Astrocyte of the cerebellum (primary cell): ENCODE measurements around the gene SLC17A5.
"Not testable (repeated sequence)": the region's sequence is repeated elsewhere in the genome, so short reads cannot be mapped to it uniquely, and the experiment has no call there.

ENCODE experiments used
- DNase-seq: peaks from one replicate; pipeline ENCODE4 v3.0.0-alpha.2; 2011; ENCODE audit warnings: low read depth
- H3K4me3 ChIP-seq: 2 replicates; pipeline ENCODE4 v1.5.1; 2011; ENCODE audit warnings: mild to moderate bottlenecking, low read depth, low read length, moderate library complexity
- CTCF ChIP-seq: IDR thresholded peaks from 2 replicates; pipeline ENCODE4 v1.5.1; 2012; ENCODE audit warnings: low read length, low read depth, moderate library complexity, mild to moderate bottlenecking; ENCODE audit errors: missing control alignments
- in situ Hi-C: cut with HindIII; loops from 2 replicates; pipeline ENCODE4 v1.10.0; 2017; ENCODE audit warnings: low sequenced_read_pairs

The SLC17A5 gene

GRCh38 chr6:73680289-73680918, 26.6 kb upstream of the SLC17A5 start:
- TF ChIP-seq CTCF, result no peak
- no peak overlapping the region for H3K4me3 ChIP-seq
- in situ Hi-C loops, result no loop called here
- DNase-seq, result no peak

- H3K4me3 ChIP-seq, in situ Hi-C loops, DNase-seq: not testable (repeated sequence)
Observed at GRCh38 chr6:73679846-73680245, 26.1 kb upstream of the SLC17A5 start.

- in situ Hi-C loops, result no loop called here
- no peak for DNase-seq
- no peak for TF ChIP-seq CTCF
- H3K4me3 ChIP-seq, result no peak overlapping the region
Observed at GRCh38 chr6:73679009-73679408, 25.2 kb upstream of the SLC17A5 start.

GRCh38 chr6:73675466-73676098, 21.8 kb upstream of the SLC17A5 start:
- H3K4me3 ChIP-seq, result no peak overlapping the region
- in situ Hi-C loops, result no loop called here
- TF ChIP-seq CTCF, result peak; percentile 87
- peak; percentile 57 for DNase-seq

GRCh38 chr6:73671911-73672685, 18.3 kb upstream of the SLC17A5 start:
- no peak for TF ChIP-seq CTCF

GRCh38 chr6:73669005-73669404, 15.2 kb upstream of the SLC17A5 start:
- DNase-seq, result no peak
- H3K4me3 ChIP-seq, result no peak overlapping the region
- in situ Hi-C loops, result no loop called here
- TF ChIP-seq CTCF, result no peak

More at GRCh38 chr6:73671911-73672685, 18.3 kb upstream of the SLC17A5 start:
- H3K4me3 ChIP-seq, result no peak overlapping the region
- in situ Hi-C loops, result no loop called here
- no peak for DNase-seq

GRCh38 chr6:73667798-73668197, 14.0 kb upstream of the SLC17A5 start:
- no peak for TF ChIP-seq CTCF
- no peak for DNase-seq
- no peak overlapping the region for H3K4me3 ChIP-seq
- in situ Hi-C loops, result no loop called here
